SK-N-MC (cell line): Measurements from ENCODE around the gene NCKAP5.

Source experiments
- EZH2 ChIP-seq: fragments of 200-600 bp; sonication (generic); IDR thresholded peaks from one replicate; pipeline ENCODE4 v1.6.1; 2017; ENCODE audit warnings: antibody characterized with exemption
- FOXP2 ChIP-seq: optimal IDR thresholded peaks from 2 replicates; pipeline ENCODE3; 2011; ENCODE audit warnings: mild to moderate bottlenecking, moderate library complexity; ENCODE audit not compliant: insufficient read depth; ENCODE audit errors: extremely low read length, control extremely low read depth
- POLR2AphosphoS5 ChIP-seq: IDR thresholded peaks from 2 replicates; pipeline ENCODE4 v1.6.1; 2012; ENCODE audit warnings: mild to moderate bottlenecking, low read depth, low read length, borderline replicate concordance

DNA sequence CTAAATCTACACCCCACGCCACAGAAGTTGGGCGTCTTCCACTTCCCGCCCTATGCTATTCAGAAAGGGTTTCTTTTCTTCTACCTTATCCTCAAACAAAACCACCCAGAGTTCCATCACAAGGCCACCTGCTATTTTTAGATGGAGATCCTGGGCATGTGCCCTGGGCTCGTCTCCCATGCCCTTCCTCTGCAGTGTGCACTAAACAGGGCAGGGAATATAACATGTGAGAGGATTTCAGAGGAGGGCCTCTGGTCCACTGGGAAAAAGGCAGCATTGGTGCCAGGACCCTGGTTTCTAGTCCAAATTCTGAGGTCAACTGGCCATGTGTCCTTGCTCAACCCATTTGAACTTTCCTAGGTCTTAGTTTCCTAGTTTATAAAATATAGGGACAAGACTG lies 320.0 kb downstream of the NCKAP5 start:
- TF ChIP-seq EZH2 (no peak), POLR2AphosphoS5 (no peak), FOXP2 (no peak)
